NCI-H187 (cell line): Measurements from ENCODE around the gene TMED6.

Experiments
- DNase-seq, 2 experiments: peaks; one replicate each; lab custom pipeline; 2025; lab: John Stamatoyannopoulos, UW

Gene TMED6

DNA sequence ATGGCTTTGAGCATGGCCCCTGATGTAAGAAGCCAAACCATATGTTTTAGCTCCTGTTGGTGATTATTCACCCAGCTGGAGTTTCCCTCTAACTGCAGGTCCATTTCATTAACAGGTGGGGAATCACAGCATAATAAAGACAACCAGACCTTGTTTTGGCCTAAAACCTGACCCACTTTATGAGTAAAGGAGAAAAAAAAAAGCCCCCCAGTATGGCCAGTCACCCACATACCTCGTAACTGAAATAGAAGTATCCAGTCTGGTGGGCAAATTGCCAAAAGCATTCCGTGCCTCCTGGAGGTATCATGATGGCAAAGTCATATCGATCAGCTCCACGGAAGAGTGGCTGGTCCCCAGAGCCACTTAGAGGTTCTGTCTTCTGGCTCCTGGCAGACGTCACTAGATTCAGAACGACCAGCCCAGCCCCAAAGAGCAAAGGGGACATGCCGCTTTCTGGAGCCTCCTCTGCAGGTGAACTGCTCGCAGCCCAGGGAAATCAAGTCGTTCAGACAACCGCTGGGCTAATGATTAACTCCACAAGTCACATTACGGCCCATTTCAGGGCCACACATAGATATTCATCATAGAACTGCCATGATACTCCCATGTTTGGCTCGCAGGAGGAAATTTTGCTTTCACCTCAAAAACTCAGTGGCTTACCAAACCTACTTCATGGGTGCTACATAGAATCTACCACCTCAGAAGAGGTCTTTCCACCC lies at the start of gene TMED6:
TMED6 (minus strand) TSS at position 478 of the 719 bp plus-strand sequence; CDS start at position 445, 33 bp downstream.
- DNase-seq: no peak

DNA sequence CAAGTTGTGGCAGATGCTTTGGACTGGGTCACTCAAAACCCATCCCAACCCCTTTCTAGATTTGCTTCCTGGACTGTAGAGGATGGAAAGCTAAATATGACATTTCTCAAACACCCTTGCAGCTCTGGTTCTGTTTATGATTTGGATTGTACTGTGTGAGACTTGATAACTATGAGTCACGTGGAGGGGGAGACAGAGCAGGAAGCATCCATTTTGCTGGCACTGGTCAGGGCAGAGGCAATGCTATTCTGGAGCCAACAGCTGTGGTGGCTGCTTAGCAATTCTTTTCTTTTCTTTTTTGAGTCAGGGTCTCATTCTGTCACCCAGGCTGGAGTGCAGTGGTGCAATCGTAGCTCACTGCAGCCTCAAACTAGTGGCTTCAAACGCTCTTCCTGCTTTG lies 47.8 kb upstream of the TMED6 start:
- no peak for DNase-seq

DNA sequence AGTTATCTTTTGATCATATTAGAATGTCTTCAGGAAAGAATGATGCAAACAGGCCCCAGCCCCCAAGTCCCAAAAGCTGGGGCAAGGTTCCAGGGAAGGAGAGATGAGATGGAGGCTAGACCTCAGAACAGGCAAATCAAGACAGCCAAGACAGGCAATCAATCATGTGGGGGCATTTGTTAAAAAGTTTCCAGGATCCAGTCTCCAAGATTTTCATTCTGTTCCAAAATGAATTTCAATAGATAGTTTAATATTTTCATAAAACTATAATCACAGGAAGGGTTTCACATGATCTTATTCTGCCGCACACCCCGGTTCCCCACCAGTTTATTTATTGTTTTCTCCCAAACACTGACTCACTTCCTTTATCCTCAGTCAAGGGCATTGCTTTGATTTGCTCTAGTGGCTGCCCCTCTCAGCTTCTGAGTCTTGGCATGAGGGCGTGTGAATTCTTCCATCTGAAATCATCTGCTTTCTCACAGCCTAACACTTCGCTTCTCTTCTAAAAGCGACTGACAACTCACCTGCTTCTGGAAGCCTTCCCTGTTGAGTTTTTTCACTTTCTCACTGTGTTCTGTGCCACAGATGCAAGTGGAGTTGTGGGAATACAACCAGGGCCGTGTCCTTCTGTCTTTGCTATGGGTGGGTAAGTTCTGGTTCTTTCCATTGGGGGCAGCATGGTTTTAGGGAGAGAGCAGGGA lies 46.4 kb upstream of the TMED6 start:
- DNase-seq: no peak

DNA sequence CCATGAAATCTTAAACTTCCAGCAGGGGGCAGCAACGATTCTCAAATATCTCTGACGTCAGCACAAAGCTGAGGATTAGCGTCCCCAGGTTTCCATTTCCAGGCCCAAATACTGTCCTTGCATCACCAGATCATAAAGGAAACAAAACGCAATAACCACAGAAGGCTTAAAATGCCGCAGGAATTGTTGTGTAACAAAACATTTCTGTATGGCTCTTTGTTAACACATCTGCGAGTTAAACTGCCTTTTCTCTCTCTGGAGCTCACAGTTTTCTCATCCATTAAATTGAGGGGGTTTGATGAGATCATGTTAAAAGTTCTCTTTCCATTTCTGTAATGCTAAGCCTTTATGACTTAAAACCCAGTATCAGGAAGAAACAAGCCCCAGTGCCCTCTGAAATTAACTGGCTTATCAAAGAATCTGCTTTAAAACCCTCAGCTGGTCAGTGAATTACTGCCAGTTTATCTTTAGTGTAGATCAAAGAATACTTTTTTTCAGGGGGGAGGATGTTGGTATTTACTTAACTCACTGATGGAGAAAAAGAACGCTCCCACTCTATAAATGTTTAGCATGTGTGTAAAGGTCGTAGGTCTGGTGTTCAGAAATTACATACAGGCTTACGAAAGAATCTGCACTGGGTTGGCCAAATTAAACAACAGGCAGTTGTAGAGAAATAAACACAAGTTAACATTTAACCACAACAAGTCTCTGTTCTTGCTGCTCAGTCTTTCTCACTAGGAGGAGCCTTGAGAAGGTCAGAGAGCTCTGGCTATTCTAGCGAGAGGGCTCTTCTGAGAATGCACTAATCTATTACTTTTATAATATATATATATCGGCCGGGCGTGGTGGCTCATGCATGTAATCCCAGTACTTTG lies 44.8 kb upstream of the TMED6 start:
- DNase-seq: peak; percentile 21 to 42

DNA sequence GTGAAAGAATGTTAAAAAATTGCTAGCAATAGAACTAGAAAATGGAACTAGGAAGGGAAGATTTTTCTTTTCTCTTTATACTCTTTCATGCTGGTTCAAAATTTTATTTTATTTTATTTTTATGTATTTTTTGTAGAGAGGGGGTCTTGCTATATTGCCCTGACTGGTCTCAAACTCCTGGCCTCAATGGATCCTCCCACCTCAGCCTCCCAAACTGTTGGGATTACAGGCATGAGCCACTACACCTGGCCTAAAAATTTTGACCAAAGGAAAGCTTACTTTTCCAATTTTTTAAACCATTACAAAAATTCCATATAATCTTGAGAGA lies 44.2 kb upstream of the TMED6 start:
- no peak for DNase-seq

DNA sequence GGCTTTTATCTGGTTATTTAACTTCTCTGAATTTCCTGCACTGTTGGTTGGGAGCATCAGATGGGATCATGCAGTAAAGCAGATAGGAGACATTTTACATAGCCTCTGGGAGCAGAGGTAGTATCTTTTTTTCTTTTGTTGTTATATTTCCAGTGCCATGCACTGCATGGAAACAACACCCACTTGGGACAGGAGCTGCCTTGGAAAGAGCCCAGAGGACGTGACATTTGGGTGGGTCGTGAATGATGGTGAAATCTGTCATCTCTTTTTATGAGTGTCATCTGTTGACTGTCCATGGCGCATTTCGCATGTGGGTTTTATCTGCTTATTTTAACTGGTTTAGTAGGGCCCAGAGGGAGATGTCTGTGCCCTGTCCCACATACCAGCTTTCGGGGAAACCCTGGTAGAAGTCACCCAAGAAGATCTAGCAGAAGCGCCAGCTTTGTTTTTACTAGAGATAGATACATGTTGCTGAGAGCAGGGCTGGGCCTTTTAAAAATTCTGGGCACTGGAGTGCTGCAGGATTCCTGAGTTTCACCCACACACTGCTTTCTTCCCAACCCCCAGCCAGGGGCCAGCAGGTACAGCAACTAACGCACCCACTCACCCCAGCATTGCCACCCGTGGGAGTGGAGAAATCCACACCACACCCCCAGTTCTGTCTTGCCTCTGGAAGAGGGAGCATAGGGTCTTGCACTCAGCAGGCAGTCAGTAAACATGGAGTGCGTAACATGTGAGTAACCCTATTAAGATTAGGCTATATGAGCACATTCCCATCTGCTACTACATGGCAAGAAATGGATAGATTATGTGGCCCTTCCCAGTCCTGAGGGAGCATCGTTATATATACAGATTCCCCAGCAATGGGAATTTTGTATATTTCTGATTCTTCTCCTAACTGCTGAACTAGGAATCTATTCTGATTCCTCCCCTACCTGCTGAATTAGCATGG lies 42.6 kb upstream of the TMED6 start:
- DNase-seq: no peak

DNA sequence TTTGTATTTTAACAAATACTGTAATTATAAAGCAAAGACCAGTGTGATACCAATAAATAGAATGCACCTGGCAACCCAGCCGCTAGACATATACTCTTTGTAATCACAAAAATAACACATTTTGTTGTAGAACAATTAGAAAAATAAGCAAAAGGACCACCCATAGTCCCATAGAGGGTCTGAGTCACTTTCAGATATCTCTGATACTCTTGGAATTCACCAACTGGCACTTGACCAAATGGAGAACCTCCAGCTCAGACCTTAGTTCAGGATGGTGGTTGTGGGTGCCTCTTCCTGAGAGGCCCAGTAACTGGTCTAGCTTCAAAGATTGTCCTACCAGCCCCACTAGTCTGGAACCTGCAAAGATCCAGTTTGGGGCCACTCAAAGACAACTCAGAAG lies 35.0 kb upstream of the TMED6 start:
- no peak for DNase-seq

DNA sequence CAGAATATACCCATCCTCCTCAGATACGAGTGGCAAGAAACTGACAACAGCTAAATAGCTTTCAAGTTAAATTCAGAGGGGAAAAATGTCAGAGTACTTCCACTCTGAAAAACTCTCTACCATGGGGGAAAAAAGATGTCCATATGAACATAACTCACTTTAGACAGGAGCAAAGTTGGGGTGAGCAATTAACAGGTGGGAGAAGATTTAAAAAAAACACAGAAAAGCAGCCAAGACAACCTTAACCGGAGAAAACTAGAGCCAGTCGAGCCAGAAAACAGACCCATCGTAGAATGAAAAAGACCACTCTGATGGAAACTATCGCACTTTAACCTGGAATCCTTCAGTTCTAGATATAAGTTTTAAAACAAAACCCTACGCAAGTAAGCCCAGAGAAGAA lies 33.4 kb upstream of the TMED6 start:
- no peak for DNase-seq

DNA sequence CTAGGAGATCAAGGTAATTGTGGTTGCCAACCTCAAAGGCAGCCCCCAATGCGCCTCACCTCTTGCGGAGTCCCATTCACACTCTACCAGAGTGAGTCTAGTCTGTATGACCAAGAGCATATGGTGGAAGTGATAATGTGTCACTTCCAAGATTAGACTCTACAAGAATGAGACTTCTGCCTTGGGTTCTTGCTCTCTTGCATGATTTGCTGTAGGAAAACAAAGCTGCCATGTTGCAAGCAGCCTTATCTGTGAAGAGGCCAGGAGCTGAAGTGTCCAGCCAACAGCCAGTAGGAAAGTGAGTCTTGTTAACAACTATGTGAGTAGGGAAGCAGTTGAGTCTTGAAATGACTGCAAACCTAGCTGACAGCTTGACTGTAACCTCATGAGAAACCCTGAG lies 30.8 kb upstream of the TMED6 start:
- DNase-seq: no peak

DNA sequence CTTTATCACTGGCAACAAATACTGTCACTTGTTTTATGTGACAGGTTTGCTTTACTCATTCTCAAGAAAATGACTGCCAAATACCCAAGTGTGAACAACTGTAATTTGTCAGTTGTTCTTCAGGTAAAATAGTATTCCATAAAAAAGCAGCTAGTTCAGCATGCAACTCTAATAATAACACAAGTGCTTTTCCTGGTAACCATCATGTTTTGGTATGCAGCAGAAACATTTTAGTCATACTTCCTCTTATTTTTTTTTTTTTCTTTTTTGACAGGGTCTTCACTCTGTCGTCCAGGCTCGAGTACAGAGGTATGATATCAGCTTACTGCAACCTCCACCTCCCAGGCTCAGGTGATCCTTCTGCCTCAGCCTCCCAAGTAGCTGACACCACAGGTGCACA lies 29.6 kb upstream of the TMED6 start:
- no peak for DNase-seq

DNA sequence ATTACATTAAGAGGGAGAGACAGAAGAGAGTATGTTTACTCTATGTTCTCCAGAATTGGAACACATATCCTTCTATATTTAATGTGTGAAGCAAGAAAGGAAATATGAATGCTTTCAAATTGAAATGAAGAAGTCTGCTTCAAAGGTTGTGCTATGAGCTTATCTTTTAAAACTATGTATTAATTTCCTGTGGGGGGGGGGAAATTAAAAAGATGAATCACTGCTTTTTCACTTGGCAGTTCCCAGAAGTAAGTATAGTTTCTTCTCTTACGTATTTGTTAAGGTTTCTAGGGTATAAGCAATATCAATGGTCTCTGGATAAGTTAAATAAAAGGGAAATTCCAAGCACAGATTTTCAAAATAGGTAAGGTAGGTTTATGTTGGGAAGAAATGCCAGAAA lies 27.2 kb upstream of the TMED6 start:
- no peak for DNase-seq

DNA sequence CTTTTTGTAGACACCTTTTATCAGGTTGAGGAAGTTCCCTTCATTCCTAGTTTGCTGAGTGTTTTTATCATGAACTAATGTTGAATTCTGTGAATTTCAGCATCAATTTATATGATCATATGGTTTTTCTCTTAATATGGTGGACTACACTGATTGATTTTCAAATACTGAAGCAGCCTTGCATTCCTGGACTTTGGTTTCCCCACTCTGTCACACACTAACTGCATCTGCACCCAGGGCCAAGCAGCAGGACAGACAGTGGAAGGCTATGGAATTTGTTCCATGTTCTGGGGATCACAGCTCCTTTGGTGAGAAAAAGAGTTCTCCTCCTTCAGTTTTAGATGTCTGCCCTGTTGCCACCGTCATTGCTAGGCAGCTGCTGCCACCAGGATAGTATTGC lies 26.4 kb upstream of the TMED6 start:
- no peak for DNase-seq

DNA sequence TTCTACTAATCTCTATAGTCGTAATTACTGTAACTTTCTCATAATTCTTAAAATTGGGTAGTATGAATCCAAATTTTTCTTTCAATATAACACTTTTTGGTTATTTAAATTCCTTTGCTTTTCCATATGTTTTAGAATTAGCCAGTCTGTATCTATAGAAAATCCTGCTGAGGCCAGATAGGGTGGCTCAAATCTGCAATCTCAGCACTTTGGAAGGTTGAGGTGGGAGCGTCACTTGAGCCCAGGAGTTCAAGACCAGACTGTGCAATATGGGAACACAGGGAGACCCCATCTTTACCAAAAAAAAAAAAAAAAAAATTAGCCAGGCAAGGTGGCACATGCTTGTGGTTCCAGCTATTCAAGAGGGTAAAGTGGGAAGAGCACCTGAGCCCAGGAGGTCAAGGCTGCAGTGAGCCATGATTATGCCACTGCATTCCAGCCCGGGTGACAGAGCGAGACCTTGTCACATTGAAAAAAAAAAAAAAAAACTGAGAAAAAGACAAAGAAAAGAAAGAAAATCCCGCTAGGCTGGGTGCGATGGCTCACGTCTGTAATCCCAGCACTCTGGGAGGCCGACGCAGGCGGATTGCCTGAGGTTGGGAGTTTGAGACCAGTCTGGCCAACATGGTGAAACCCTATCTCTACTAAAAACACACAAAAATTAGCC lies 24.9 kb upstream of the TMED6 start:
- no peak for DNase-seq

DNA sequence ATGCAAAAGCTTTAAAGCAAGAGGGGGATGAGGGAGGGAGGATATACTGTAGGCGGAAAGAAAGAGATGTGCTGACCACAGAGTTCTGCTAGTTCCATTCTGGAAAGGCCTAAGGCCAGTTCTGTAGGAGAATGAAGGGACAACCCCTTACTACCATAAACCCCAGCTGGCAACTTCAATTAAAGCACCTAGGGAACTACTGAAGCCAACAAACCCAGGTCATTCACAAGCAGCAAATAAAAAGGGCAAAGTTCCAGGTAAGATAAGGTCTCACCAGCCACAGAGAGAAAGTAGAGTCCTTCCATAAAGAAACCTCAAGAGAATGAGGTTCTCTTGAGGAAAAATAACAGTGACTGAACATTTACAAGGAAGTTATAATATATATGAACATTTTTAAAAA lies 21.4 kb upstream of the TMED6 start:
- DNase-seq: no peak

DNA sequence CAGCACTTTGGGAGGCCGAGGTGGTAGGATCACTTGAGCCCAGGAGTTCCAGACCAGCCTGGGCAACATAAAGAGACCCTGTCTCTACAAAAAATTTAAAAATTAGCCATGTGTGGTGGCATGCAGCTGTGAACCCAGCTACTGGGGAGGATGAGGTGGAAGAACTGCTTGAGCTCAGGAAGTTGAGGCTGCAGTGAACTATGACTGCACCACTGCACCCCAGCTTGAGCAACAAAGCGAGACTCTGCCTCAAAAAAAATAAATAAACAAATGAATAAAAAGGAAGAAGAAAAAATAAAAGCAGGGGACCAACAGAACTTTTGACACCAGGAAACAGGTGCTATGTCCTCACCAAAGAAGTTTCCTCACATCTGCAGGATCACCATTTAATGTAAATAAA lies 20.0 kb upstream of the TMED6 start:
- no peak for DNase-seq

DNA sequence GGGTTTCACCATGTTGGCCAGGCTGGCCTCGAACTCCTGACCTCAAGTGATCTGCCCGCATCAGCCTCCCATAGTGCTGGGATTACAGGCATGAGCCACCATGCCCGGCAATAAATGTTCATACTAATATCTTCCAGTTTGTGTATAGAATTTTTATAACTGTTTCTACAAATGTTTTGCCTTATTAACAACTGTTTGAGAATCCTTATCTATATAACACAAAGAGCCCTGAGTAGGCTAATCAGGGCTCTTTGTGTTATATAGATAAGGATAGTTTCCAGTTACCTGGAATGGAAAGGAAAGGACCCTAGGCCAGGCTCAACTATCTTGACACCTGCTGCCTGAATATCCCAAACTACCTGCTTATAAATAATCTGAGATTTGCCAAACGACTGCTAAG lies 17.3 kb upstream of the TMED6 start:
- DNase-seq: no peak

DNA sequence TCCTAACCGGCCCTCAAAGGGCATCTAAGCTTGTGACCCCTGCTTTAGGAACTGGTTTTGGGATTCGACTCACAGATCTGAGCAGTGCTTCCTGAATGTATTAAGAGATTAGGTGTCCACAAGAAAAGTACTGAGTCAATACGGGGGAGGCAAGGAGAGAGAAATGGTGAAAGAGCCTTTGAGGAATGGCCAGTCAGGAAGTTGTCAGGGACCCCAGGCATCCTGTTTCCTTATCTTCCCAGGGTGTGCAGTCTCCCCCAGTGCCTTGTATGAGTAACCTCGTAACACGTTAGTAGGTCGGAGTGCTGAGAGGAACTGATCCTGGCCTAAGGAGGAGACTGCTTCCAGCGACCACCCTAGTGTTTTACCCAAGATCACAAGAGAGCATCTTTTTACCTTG lies 16.4 kb upstream of the TMED6 start:
- DNase-seq: no peak

DNA sequence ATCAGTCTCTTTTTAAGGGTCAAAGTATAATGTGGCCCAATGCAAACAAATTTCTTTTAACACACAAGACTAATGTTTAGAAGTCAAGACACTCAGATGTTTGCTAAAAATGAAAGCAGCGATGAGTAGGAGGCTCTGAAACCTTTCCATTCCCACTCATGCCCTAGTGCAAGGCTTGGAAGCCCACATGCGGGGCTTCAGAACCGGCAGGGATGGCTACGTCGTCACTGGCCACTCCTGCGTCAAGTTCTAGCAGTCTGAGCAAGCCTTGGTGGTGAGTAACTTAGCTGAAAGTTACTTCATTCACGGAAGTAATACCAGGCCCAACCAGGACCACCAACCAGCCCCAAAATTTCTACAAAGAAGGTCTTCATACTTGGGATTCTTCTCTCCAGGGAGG lies 14.8 kb upstream of the TMED6 start:
- no peak for DNase-seq

DNA sequence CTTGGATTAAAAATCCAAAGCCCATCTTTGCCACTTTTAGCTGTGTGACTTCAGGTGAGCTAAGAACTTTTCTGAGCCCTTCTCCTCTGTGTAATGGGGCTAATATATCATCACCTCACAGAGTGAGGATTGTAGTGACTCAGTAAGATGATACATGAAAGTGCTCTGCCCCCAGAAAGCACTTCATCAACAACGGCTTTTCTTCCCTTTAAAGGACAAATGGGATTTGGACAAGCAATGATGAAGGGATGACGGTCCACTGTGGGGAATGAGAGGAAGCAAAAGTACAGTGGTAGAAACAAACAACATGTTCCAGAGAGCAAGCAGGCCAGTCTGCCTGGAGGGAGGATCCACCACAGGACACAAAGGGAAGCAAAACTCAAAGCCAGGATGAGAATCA lies 14.3 kb upstream of the TMED6 start:
- DNase-seq: no peak

DNA sequence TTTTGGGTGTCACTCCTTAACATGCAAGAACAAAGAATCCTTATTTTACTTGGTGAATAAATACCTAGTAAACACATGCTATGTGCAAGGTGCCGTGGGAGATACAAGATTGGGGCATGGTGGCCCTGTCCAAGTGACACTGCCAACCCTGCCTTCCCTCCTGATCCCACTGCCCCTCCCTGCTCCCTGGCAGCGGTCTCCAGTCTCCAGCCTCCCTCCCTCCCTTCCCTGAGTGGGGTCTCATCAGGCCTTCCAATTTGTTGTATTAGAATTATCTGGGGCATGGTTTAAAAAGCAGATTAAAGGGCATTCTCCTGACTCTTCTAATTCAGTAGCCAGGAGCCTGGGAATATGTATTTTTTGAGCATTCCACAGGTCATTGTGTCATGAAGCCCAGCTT lies 12.5 kb upstream of the TMED6 start:
- DNase-seq: no peak

DNA sequence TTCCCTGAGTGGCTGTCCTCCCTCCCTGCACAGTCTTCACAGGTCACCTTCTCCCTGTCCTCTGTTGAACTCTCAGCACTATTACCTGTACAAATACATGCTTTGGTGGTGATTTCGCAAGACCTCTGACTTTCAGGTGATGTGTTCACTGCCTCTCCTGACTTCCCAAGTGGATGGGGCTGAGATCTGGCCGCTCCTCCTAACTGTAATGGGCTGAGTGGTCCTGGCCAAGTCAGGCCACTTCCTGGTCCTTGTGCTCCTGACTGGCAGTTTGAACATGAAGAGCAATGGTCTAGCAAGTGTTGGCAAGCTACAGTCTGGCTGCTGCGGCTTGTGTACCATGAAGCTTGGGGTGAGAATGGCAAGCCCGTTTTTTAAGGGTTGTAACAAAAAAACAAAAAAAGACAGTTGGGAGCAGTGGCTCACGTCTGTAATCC lies 11.7 kb upstream of the TMED6 start:
- no peak for DNase-seq
